ENCODE results near the gene ATAD3A. TPM values are rescaled to one million over a fixed set of nuclear protein-coding genes. Genes with fewer than 3 reads are reported as not detected.
"Not testable (repeated sequence)": the region's sequence is repeated elsewhere in the genome, so short reads cannot be mapped to it uniquely, and the experiment has no call there.

Gene ATAD3A
- total and polyA plus RNA-seq, 9 of the 15 experiments (the other 6 are each of a cell fraction or from before 2014, with no cell fraction given) = 0.10 to 173 (median 36.7) TPM

GRCh38 chr1:1507305-1507704, 4.7 kb upstream of the ATAD3A start:
- Histone ChIP-seq H3K27ac (ENCODE audit: extremely low read depth, low read depth, low read length) (no peak overlapping the region), H3K9me3 (replicated peaks; ENCODE audit: control insufficient read depth, insufficient read depth, low read depth, low read length) (peaks cover 3% of the 10 kb centered on the region; the same call in 1 of the 2 replicates), H3K4me3 (no peak overlapping the region), H3K4me1 (replicated peaks in 1 of 2; ENCODE audit: control insufficient read depth in 2 of 2, insufficient read depth in 2 of 2, low read length in 2 of 2) (peaks cover 8 to 25% of the 10 kb centered on the region in 2 experiments; a peak in 4 of 5 replicates), H3K27me3 (ENCODE audit: control insufficient read depth in 2 of 2, insufficient read depth in 2 of 2, low read length in 2 of 2) (no peaks in the 10 kb centered on the region), H3K36me3 (ENCODE audit: control insufficient read depth, insufficient read depth, low read length) (no peaks in the 10 kb centered on the region), H2AFZ (ENCODE audit: low read depth, low read length) (no peak overlapping the region), H3K9ac (ENCODE audit: insufficient read depth in 1 of 2, low read depth in 2 of 2, low read length in 2 of 2) (no peak overlapping the region), H3K9me1 (ENCODE audit: control insufficient read depth, insufficient read depth, low read length) (no peaks in the 10 kb centered on the region), H3K4me2 (ENCODE audit: insufficient read depth, low read length) (no peak overlapping the region), H3K79me2 (ENCODE audit: control insufficient read depth, insufficient read depth, low read length) (peaks cover 15% of the 10 kb centered on the region), H4K20me1 (replicated peaks; ENCODE audit: control insufficient read depth, insufficient read depth, low read length) (no peaks in the 10 kb centered on the region)
- no peak for FAIRE-seq
- TF ChIP-seq TRIM24 (IDR thresholded peaks at IDR 0.05) = peak in 1 of 2 experiments; percentile 14; a peak in 1 of 4 replicates
- no peak; a peak in 1 of 3 replicates for TF ChIP-seq CBX3 (IDR thresholded peaks at IDR 0.05; ENCODE audit: borderline replicate concordance in 1 of 2, low read length in 2 of 2)
- TF ChIP-seq ZNF280A (IDR thresholded peaks at IDR 0.05; ENCODE audit: low read depth, partially characterized antibody) = peak; percentile 25
- peak; percentile 92 for TF ChIP-seq ZNF324 (CRISPR knock-in tag; IDR thresholded peaks at IDR 0.05)
- intact Hi-C loops (cut with micrococcal nuclease) = loop anchor here (10.0 kb wide), 1 partner anchor 133 kb away; the partner anchor contains the start of gene AURKAIP1
- no TSS peak for BruUV-seq (replicated peaks)
- CTCF ChIA-PET (ENCODE audit: low intra/inter-chr PET ratio) = no interaction called here
- ATAC-seq = no peak
- POLR2A ChIA-PET = no interaction called here
- 72% methylated on average over 4 of the region's 4 CpGs for WGBS (ENCODE audit: insufficient coverage, low coverage, missing lambda C conversion rate)
- in situ Hi-C loops (cut with MboI) = no loop called here
- DNase-seq (ENCODE audit: extremely low read depth in 1 of 4, low spot score in 3 of 4) = no peak

- FAIRE-seq; CTCF ChIA-PET (ENCODE audit: low intra/inter-chr PET ratio); H3K9ac ChIP-seq (ENCODE audit: insufficient read depth in 1 of 2, low read depth in 2 of 2, low read length in 2 of 2); DNase-seq (ENCODE audit: extremely low read depth in 1 of 4, low spot score in 3 of 4); POLR2A ChIA-PET; in situ Hi-C loops (cut with MboI); BruUV-seq (replicated peaks); H3K9me1 ChIP-seq (ENCODE audit: control insufficient read depth, insufficient read depth, low read length); H3K36me3 ChIP-seq (ENCODE audit: control insufficient read depth, insufficient read depth, low read length); H2AFZ ChIP-seq (ENCODE audit: low read depth, low read length); H3K4me2 ChIP-seq (ENCODE audit: insufficient read depth, low read length); H3K9me3 ChIP-seq (replicated peaks; ENCODE audit: control insufficient read depth, insufficient read depth, low read depth, low read length); ATAC-seq; H3K27me3 ChIP-seq (ENCODE audit: control insufficient read depth in 2 of 2, insufficient read depth in 2 of 2, low read length in 2 of 2); H3K4me3 ChIP-seq; H3K27ac ChIP-seq (ENCODE audit: extremely low read depth, low read depth, low read length); H4K20me1 ChIP-seq (replicated peaks; ENCODE audit: control insufficient read depth, insufficient read depth, low read length): not testable (repeated sequence)
- intact Hi-C loops (cut with micrococcal nuclease) = loop anchor here (10.0 kb wide), 1 partner anchor 134 kb away; the partner anchor contains the start of gene AURKAIP1
- Histone ChIP-seq H3K79me2 (ENCODE audit: control insufficient read depth, insufficient read depth, low read length) (peaks cover 27% of the 10 kb centered on the region), H3K4me1 (replicated peaks in 1 of 2; ENCODE audit: control insufficient read depth in 2 of 2, insufficient read depth in 2 of 2, low read length in 2 of 2) (peaks cover 8 to 32% of the 10 kb centered on the region in 2 experiments; a peak in 4 of 5 replicates)
- WGBS (ENCODE audit: insufficient coverage, low coverage, missing lambda C conversion rate) = 76% methylated on average over 9 of the region's 34 CpGs
Observed at GRCh38 chr1:1508775-1509464, 3.0 kb upstream of the ATAD3A start.

- CTCF ChIA-PET (ENCODE audit: low intra/inter-chr PET ratio); H3K27ac ChIP-seq (ENCODE audit: extremely low read depth, low read depth, low read length); H3K9ac ChIP-seq (ENCODE audit: insufficient read depth in 1 of 2, low read depth in 2 of 2, low read length in 2 of 2); FAIRE-seq; H4K20me1 ChIP-seq (replicated peaks; ENCODE audit: control insufficient read depth, insufficient read depth, low read length); DNase-seq (ENCODE audit: extremely low read depth in 1 of 4, low spot score in 3 of 4); BruUV-seq (replicated peaks); H3K4me2 ChIP-seq (ENCODE audit: insufficient read depth, low read length); H3K4me3 ChIP-seq; H3K9me1 ChIP-seq (ENCODE audit: control insufficient read depth, insufficient read depth, low read length); H3K36me3 ChIP-seq (ENCODE audit: control insufficient read depth, insufficient read depth, low read length); H3K9me3 ChIP-seq (replicated peaks; ENCODE audit: control insufficient read depth, insufficient read depth, low read depth, low read length); H3K27me3 ChIP-seq (ENCODE audit: control insufficient read depth in 2 of 2, insufficient read depth in 2 of 2, low read length in 2 of 2); H2AFZ ChIP-seq (ENCODE audit: low read depth, low read length); ATAC-seq; in situ Hi-C loops (cut with MboI): not testable (repeated sequence)
- POLR2A ChIA-PET = interaction anchor here (0.6 kb wide), 1 partner anchor 146 kb away, joined by 4 read pairs; no protein-coding TSS in a partner anchor
- Histone ChIP-seq H3K79me2 (ENCODE audit: control insufficient read depth, insufficient read depth, low read length) (peaks cover 32% of the 10 kb centered on the region), H3K4me1 (replicated peaks in 1 of 2; ENCODE audit: control insufficient read depth in 2 of 2, insufficient read depth in 2 of 2, low read length in 2 of 2) (peaks cover 8 to 32% of the 10 kb centered on the region in 2 experiments; a peak in 4 of 5 replicates)
- intact Hi-C loops (cut with micrococcal nuclease) = loop anchor here (10.0 kb wide), 1 partner anchor 135 kb away; the partner anchor contains the start of gene AURKAIP1
- 77% methylated on average over 9 of the region's 21 CpGs for WGBS (ENCODE audit: insufficient coverage, low coverage, missing lambda C conversion rate)
Observed at GRCh38 chr1:1509465-1509850, 2.5 kb upstream of the ATAD3A start.

Measured in K562 (cell line).